ENCODE measurements around the gene SPOCK2. TPM values are rescaled to one million over a fixed set of nuclear protein-coding genes. Genes with fewer than 3 reads are reported as not detected.
A peak's percentile ranks its signal among the peaks of the same experiment; 100 is the strongest.

The SPOCK2 gene
- total and polyA plus RNA-seq, 2 of the 4 experiments (the other 2 are of a cell fraction) = 0.02 TPM; not detected in 1

DNA sequence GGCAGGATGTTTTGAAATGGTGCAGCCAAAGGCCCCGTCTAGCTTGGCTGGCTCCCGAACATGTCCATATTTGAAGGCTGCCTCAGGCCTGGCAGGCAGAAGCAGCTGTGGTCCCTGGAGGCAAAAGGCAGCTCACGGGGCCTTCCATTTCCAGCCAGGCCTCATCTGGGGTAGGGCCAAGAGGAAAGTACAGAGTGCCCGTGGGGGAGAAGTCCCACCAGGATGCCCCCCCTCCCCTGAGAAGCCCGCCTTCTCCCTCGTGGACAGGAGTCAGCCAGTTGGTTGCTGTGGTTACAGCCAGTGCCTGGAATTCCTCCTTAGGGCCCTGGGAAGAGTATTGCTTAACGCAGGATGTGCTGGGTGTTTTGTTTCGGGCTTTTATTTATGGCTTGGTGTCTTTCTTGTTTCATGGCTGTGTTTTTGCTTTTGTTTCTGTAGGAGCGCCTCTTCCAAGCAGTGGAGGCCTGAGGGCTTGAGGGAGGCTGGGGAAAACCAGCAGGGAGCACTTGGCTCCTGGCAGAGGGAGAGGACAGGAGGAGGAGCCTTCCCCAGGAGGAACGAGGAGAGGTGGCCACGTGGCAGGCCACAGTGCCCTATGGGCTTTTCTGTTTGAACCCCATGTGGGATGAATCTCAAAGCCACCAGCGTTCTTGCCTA lies 78.8 kb downstream of the SPOCK2 start (continued):
- TF ChIP-seq, protein P1, sequence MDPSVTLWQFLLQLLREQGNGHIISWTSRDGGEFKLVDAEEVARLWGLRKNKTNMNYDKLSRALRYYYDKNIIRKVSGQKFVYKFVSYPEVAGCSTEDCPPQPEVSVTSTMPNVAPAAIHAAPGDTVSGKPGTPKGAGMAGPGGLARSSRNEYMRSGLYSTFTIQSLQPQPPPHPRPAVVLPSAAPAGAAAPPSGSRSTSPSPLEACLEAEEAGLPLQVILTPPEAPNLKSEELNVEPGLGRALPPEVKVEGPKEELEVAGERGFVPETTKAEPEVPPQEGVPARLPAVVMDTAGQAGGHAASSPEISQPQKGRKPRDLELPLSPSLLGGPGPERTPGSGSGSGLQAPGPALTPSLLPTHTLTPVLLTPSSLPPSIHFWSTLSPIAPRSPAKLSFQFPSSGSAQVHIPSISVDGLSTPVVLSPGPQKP (IDR thresholded peaks at IDR 0.05; ENCODE audit: borderline replicate concordance, low read depth, low read length) = no peak

DNA sequence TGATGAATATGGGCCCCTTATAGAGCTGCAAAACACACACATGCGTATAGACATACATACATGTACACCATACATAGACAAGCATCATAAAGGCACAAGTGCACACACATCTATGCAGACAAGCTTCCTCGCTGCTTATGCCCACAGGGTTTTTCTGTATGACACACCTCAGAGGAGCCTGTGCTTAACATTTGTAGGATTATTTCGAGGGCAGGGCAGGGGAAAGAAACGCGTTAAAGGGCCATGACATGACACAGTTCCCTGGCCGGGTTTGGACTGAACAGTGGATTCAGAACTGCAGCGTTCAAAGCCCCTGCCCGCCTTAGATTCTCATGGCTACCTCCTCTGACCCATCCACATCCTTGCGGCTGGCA lies 79.3 kb downstream of the SPOCK2 start:
- in situ Hi-C loops (cut with MboI; ENCODE audit: low sequenced_read_pairs) = no loop called here
- H3K4me3 ChIP-seq (ENCODE audit: insufficient read depth, low read depth, low read length) = no peak overlapping the region
- peak overlapping the region; percentile 74; the same call in 2 of the 3 replicates for H2BK15ac ChIP-seq (ENCODE audit: low read depth, low read length)
- H3K4me2 ChIP-seq (ENCODE audit: low read depth, low read length) = peak overlapping the region; percentile 4
- dilution Hi-C loops (cut with HindIII; ENCODE audit: low sequenced_read_pairs, unreplicated experiment) = no loop called here
- H4K5ac ChIP-seq (ENCODE audit: low read depth, low read length) = peak overlapping the region; percentile 45
- no TSS peak for BruUV-seq (replicated peaks)
- CTCF ChIA-PET = no interaction called here
- ATAC-seq (ENCODE audit: low read depth) (no peak; the same call in 1 of the 2 replicates), DNase-seq (no peak)
- peak overlapping the region; percentile 92 for H3K14ac ChIP-seq (replicated peaks; ENCODE audit: low read depth, low read length)
- no peaks in the 10 kb centered on the region for H3K9me3 ChIP-seq (ENCODE audit: control insufficient read depth, insufficient read depth, low read length)
- H3K4me1 ChIP-seq (ENCODE audit: control insufficient read depth, insufficient read depth, low read length) = peaks cover 20% of the 10 kb centered on the region
- H4K91ac ChIP-seq (ENCODE audit: insufficient read depth, low read depth, low read length) = peak overlapping the region; percentile 95
- peak overlapping the region; percentile 94 for H3K27ac ChIP-seq (ENCODE audit: insufficient read depth, low read length)
- H3K18ac ChIP-seq (ENCODE audit: low read depth, low read length) = peak overlapping the region; percentile 59
- H3K9me1 ChIP-seq (ENCODE audit: insufficient read depth, low read length) = peaks cover 35% of the 10 kb centered on the region
- peak overlapping the region; percentile 94 for H2AK5ac ChIP-seq (ENCODE audit: low read depth, low read length)
- peak overlapping the region; percentile 78 for H2AFZ ChIP-seq (replicated peaks; ENCODE audit: low read length, poor library complexity)
- POLR2A ChIA-PET (ENCODE audit: unreplicated experiment) = interaction anchor here (0.7 kb wide), 1 partner anchor 10 kb away, joined by 4 read pairs; no protein-coding TSS in a partner anchor
- H2BK20ac ChIP-seq (ENCODE audit: low read depth, low read length) = peak overlapping the region; percentile 88
- peak overlapping the region; percentile 67; the same call in 1 of the 2 replicates for H3K56ac ChIP-seq (ENCODE audit: extremely low read depth, insufficient read depth, low read length)
- H3K4ac ChIP-seq (ENCODE audit: low read depth, low read length) = peak overlapping the region; percentile 95
- H2BK5ac ChIP-seq (ENCODE audit: low read depth, low read length, poor library complexity, severe bottlenecking) = peak overlapping the region; percentile 92
- H3K79me1 ChIP-seq (ENCODE audit: low read depth in 1 of 2, low read length in 2 of 2) = peaks cover 18 to 49% of the 10 kb centered on the region in 2 experiments
- peak overlapping the region; percentile 96 for H2AK9ac ChIP-seq (replicated peaks; ENCODE audit: low read depth, low read length, poor library complexity)
- H2BK120ac ChIP-seq (ENCODE audit: low read depth, low read length) = peak overlapping the region; percentile 87
- peak overlapping the region; percentile 69 to 87 for H4K8ac ChIP-seq (ENCODE audit: low read depth in 2 of 2, low read length in 2 of 2)
- 0% methylated on average over 1 of the region's 9 CpGs; no CpG with 5 or more reads in 1 of the 2 experiments for WGBS, 2 experiments (ENCODE audit: extremely low coverage in 2 of 2, insufficient read length in 1 of 2)
- peak overlapping the region; percentile 95 for H3K23ac ChIP-seq (ENCODE audit: low read depth, low read length)
- H3K36me3 ChIP-seq (ENCODE audit: control insufficient read depth, insufficient read depth, low read length) = peaks cover 22% of the 10 kb centered on the region
- H3K27me3 ChIP-seq (ENCODE audit: control insufficient read depth, insufficient read depth, low read length) = no peaks in the 10 kb centered on the region
- H3K9ac ChIP-seq (ENCODE audit: low read depth, low read length) = peak overlapping the region; percentile 48
- no peaks in the 10 kb centered on the region for H4K20me1 ChIP-seq (ENCODE audit: insufficient read depth, low read length)
- intact Hi-C loops (cut with micrococcal nuclease) = no loop called here
- TF ChIP-seq FOS (IDR thresholded peaks at IDR 0.05; ENCODE audit: low read depth, low read length) (no peak), MAZ (IDR thresholded peaks at IDR 0.05; ENCODE audit: borderline replicate concordance, low read depth, low read length) (no peak), SMC3 (IDR thresholded peaks at IDR 0.05; ENCODE audit: low read depth, low read length) (no peak; the same call in 1 of the 2 replicates), RAD21 (IDR thresholded peaks at IDR 0.05; ENCODE audit: low read length) (no peak), BHLHE40 (IDR thresholded peaks at IDR 0.05; ENCODE audit: low read depth, low read length) (no peak), MAFK (IDR thresholded peaks at IDR 0.05; ENCODE audit: low read depth, low read length) (no peak), CEBPB (IDR thresholded peaks at IDR 0.05; ENCODE audit: low read depth, low read length) (no peak), MXI1 (IDR thresholded peaks at IDR 0.05; ENCODE audit: borderline replicate concordance, low read depth, low read length) (no peak), RFX5 (IDR thresholded peaks at IDR 0.05; ENCODE audit: low read depth, low read length) (no peak)
- TF ChIP-seq, protein P1 (IDR thresholded peaks at IDR 0.05; ENCODE audit: borderline replicate concordance, low read depth, low read length) = no peak
- TF ChIP-seq, protein P2, sequence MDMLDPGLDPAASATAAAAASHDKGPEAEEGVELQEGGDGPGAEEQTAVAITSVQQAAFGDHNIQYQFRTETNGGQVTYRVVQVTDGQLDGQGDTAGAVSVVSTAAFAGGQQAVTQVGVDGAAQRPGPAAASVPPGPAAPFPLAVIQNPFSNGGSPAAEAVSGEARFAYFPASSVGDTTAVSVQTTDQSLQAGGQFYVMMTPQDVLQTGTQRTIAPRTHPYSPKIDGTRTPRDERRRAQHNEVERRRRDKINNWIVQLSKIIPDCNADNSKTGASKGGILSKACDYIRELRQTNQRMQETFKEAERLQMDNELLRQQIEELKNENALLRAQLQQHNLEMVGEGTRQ (IDR thresholded peaks at IDR 0.05; ENCODE audit: low read depth, low read length) = no peak
